Measurements from ENCODE around the gene GPR143.

The GPR143 gene

DNA sequence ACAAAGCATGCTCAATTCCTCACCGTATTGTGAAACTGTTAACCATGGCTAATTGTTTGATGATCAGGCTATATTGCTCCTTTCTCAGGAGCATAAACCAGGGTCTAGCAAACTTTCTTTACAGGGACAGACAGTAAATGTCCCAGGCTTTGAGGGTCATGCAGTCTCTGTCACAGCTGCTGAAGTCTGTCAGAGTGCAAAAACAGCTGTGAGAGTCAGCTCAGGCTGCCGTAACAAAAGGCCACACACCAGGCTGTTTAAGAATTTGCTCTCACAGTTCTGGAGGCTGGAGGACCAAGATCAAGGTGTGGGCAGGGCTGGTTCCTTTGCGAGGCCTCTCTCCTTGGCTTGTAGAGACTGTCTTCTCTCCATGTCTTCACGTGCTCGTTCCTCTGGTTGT lies 75.6 kb downstream of the GPR143 start:
- no peak overlapping the region for H3K27ac ChIP-seq
- H3K4me2 ChIP-seq, result no peak overlapping the region
- H3K9ac ChIP-seq, result no peak overlapping the region
- H3K27me3 ChIP-seq (ENCODE audit: insufficient read depth, low read depth), result no peaks in the 10 kb centered on the region
- H4K20me1 ChIP-seq (ENCODE audit: insufficient read depth), result no peaks in the 10 kb centered on the region
- no peak overlapping the region for H3K4me3 ChIP-seq (IDR thresholded peaks at IDR 0.05; ENCODE audit: insufficient read depth, low read depth, low read length)
- TF ChIP-seq, protein P1, sequence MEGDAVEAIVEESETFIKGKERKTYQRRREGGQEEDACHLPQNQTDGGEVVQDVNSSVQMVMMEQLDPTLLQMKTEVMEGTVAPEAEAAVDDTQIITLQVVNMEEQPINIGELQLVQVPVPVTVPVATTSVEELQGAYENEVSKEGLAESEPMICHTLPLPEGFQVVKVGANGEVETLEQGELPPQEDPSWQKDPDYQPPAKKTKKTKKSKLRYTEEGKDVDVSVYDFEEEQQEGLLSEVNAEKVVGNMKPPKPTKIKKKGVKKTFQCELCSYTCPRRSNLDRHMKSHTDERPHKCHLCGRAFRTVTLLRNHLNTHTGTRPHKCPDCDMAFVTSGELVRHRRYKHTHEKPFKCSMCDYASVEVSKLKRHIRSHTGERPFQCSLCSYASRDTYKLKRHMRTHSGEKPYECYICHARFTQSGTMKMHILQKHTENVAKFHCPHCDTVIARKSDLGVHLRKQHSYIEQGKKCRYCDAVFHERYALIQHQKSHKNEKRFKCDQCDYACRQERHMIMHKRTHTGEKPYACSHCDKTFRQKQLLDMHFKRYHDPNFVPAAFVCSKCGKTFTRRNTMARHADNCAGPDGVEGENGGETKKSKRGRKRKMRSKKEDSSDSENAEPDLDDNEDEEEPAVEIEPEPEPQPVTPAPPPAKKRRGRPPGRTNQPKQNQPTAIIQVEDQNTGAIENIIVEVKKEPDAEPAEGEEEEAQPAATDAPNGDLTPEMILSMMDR (conservative IDR thresholded peaks at IDR 0.05; ENCODE audit: low read depth, low read length), result no peak
- no peak overlapping the region for H2AFZ ChIP-seq (ENCODE audit: low read depth)
- no peaks in the 10 kb centered on the region for H3K79me2 ChIP-seq (ENCODE audit: insufficient read depth, low read depth)
- H3K36me3 ChIP-seq (ENCODE audit: insufficient read depth), result no peaks in the 10 kb centered on the region
- H3K4me1 ChIP-seq (ENCODE audit: low read depth, poor library complexity, severe bottlenecking), result no peaks in the 10 kb centered on the region

DNA sequence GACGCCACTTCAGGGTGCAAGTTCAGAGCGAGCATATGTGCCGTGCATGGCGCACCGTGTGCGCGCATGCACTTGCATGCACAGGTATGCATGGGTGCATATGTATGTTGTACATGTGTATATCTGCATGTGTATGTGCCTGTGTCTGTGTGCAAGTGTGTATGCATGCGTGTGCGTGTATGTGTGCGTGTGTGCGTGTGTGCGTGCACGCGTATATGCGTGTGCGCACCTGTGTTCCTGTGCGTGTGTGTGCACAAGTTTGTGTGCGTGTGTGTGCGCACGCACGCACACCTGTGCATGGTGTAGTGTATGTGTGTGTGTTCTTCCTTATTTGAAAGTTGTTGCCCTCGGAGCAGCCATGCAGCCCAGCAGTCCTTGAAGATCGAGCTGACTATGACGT lies 76.8 kb downstream of the GPR143 start:
- no peaks in the 10 kb centered on the region for H3K79me2 ChIP-seq (ENCODE audit: insufficient read depth, low read depth)
- TF ChIP-seq, protein P1 (conservative IDR thresholded peaks at IDR 0.05; ENCODE audit: low read depth, low read length), result no peak
- H3K4me1 ChIP-seq (ENCODE audit: low read depth, poor library complexity, severe bottlenecking), result no peaks in the 10 kb centered on the region
- H3K4me3 ChIP-seq (IDR thresholded peaks at IDR 0.05; ENCODE audit: insufficient read depth, low read depth, low read length), result no peak overlapping the region
- H3K36me3 ChIP-seq (ENCODE audit: insufficient read depth), result no peaks in the 10 kb centered on the region
- no peak overlapping the region for H3K27ac ChIP-seq
- H3K9ac ChIP-seq, result no peak overlapping the region
- no peak overlapping the region for H2AFZ ChIP-seq (ENCODE audit: low read depth)
- H4K20me1 ChIP-seq (ENCODE audit: insufficient read depth), result no peaks in the 10 kb centered on the region
- H3K4me2 ChIP-seq, result no peak overlapping the region
- no peaks in the 10 kb centered on the region for H3K27me3 ChIP-seq (ENCODE audit: insufficient read depth, low read depth)

DNA sequence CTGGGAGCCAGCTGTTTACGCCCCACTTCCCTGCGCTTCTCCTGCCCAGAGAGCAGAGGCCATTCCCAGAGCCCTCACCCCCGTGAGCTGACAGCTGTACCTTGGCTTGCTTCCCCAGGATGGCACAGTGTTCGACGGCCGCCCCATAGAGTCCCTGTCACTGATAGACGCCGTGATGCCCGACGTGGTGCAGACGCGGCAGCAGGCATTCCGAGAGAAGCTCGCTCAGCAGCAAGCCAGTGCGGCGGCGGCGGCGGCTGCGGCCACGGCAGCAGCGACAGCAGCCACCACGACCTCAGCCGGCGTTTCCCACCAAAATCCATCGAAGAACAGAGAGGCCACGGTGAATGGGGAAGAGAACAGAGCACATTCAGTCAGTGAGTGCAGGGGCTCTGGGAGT lies 77.7 kb downstream of the GPR143 start:
- TF ChIP-seq, protein P1 (conservative IDR thresholded peaks at IDR 0.05; ENCODE audit: low read depth, low read length), result no peak

DNA sequence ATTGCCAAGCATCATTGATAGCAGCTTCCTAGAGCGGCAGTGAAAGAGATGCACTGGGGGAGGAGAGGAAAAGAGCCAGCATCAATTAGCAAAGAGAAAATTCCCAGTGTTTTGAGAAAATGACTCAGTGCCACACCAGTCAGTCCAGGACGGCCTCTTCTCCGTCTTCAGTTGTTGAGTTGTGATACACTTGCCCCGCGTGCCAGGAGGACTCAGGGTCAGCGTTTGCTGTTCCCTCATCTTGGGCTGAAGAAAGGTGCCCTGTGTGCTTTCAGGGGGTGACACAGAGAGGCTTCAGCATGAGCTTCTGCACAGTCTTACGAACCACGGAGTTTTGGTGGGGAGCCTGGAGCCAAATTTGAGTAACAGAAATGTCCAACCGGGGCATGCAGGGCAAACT lies 82.3 kb downstream of the GPR143 start:
- peaks cover 7% of the 10 kb centered on the region for H3K4me1 ChIP-seq (ENCODE audit: low read depth, poor library complexity, severe bottlenecking)
- no peaks in the 10 kb centered on the region for H3K36me3 ChIP-seq (ENCODE audit: insufficient read depth)

More for the DNA sequence above, 77.7 kb downstream of the GPR143 start:
- Histone ChIP-seq H3K79me2 (ENCODE audit: insufficient read depth, low read depth) (no peaks in the 10 kb centered on the region), H3K4me1 (ENCODE audit: low read depth, poor library complexity, severe bottlenecking) (no peaks in the 10 kb centered on the region), H2AFZ (ENCODE audit: low read depth) (no peak overlapping the region), H3K27ac (no peak overlapping the region), H3K9ac (no peak overlapping the region), H3K36me3 (ENCODE audit: insufficient read depth) (no peaks in the 10 kb centered on the region), H4K20me1 (ENCODE audit: insufficient read depth) (no peaks in the 10 kb centered on the region), H3K27me3 (ENCODE audit: insufficient read depth, low read depth) (no peaks in the 10 kb centered on the region), H3K4me3 (IDR thresholded peaks at IDR 0.05; ENCODE audit: insufficient read depth, low read depth, low read length) (no peak overlapping the region), H3K4me2 (no peak overlapping the region)

More for the DNA sequence above, 82.3 kb downstream of the GPR143 start:
- TF ChIP-seq, protein P1 (conservative IDR thresholded peaks at IDR 0.05; ENCODE audit: low read depth, low read length), result no peak
- H2AFZ ChIP-seq (ENCODE audit: low read depth), result no peak overlapping the region
- no peak overlapping the region for H3K4me3 ChIP-seq (IDR thresholded peaks at IDR 0.05; ENCODE audit: insufficient read depth, low read depth, low read length)
- H3K27ac ChIP-seq, result no peak overlapping the region
- H3K79me2 ChIP-seq (ENCODE audit: insufficient read depth, low read depth), result no peaks in the 10 kb centered on the region
- H3K27me3 ChIP-seq (ENCODE audit: insufficient read depth, low read depth), result no peaks in the 10 kb centered on the region
- no peak overlapping the region for H3K4me2 ChIP-seq
- H3K9ac ChIP-seq, result no peak overlapping the region
- no peaks in the 10 kb centered on the region for H4K20me1 ChIP-seq (ENCODE audit: insufficient read depth)

Measured in KMS-11 (cell line).